Measurements from ENCODE around the gene NR1H2. TPM values are rescaled to one million over a fixed set of nuclear protein-coding genes. Genes with fewer than 3 reads are reported as not detected.

The NR1H2 gene
- total and polyA plus RNA-seq, 4 donors, result 30.4 to 58.1 (median 33.7) TPM

- Histone ChIP-seq H3K36me3 (ENCODE audit: control insufficient read depth in 4 of 4, insufficient read depth in 3 of 4, low read depth in 1 of 4, low read length in 3 of 4) (peaks cover 13 to 44% (median 26%) of the 10 kb centered on the region in 4 donors), H3K27me3 (ENCODE audit: control insufficient read depth in 4 of 4, insufficient read depth in 4 of 4, low read length in 3 of 4) (no peaks in the 10 kb centered on the region), H3K4me3 (ENCODE audit: low read depth in 1 of 3, low read length in 3 of 3) (peak overlapping the region in 1 of 3 donors; percentile 75), H3K9ac (ENCODE audit: low read depth in 1 of 2, low read length in 2 of 2) (no peak overlapping the region), H3K27ac (ENCODE audit: low read depth in 1 of 2, low read length in 2 of 2) (no peak overlapping the region), H3K9me3 (ENCODE audit: control insufficient read depth in 4 of 4, low read length in 3 of 4) (no peaks in the 10 kb centered on the region), H3K4me1 (ENCODE audit: control insufficient read depth in 4 of 4, insufficient read depth in 4 of 4, low read length in 3 of 4) (peaks cover 0 to 3% (median 0%) of the 10 kb centered on the region in 4 donors)
- DNase-seq (ENCODE audit: low spot score), result peak; percentile 87
- TF ChIP-seq JUND (IDR thresholded peaks at IDR 0.05) (no peak), HNF4A (conservative IDR thresholded peaks at IDR 0.05) (no peak), GABPA (IDR thresholded peaks at IDR 0.05 in 1 of 2, conservative IDR thresholded peaks at IDR 0.05 in 1 of 2) (no peak), MAX (IDR thresholded peaks at IDR 0.05) (no peak), RXRA (IDR thresholded peaks at IDR 0.05) (no peak), SP1 (IDR thresholded peaks at IDR 0.05) (no peak), HNF4G (IDR thresholded peaks at IDR 0.05) (no peak), FOXA1 (IDR thresholded peaks at IDR 0.05) (no peak), EGR1 (IDR thresholded peaks at IDR 0.05; ENCODE audit: low read depth in 2 of 2) (no peak), YY1 (IDR thresholded peaks at IDR 0.05) (no peak), CTCF (IDR thresholded peaks at IDR 0.05; ENCODE audit: low read depth, low read length, missing input control) (no peak), RAD21 (IDR thresholded peaks at IDR 0.05) (no peak), REST (IDR thresholded peaks at IDR 0.05) (no peak), ATF3 (IDR thresholded peaks at IDR 0.05) (no peak)
- 56% methylated on average over 7 of the region's 7 CpGs for WGBS
These were observed 799 bp downstream of the NR1H2 start for GRCh38 chr19:50377051-50377461.

- Histone ChIP-seq H3K27ac (ENCODE audit: low read depth in 1 of 2, low read length in 2 of 2) (no peak overlapping the region), H3K36me3 (ENCODE audit: control insufficient read depth in 4 of 4, insufficient read depth in 3 of 4, low read depth in 1 of 4, low read length in 3 of 4) (peaks cover 15 to 49% (median 26%) of the 10 kb centered on the region in 4 donors), H3K4me3 (ENCODE audit: low read depth in 1 of 3, low read length in 3 of 3) (no peak overlapping the region), H3K9me3 (ENCODE audit: control insufficient read depth in 4 of 4, low read length in 3 of 4) (no peaks in the 10 kb centered on the region), H3K9ac (ENCODE audit: low read depth in 1 of 2, low read length in 2 of 2) (no peak overlapping the region), H3K4me1 (ENCODE audit: control insufficient read depth in 4 of 4, insufficient read depth in 4 of 4, low read length in 3 of 4) (peaks cover 0 to 3% (median 0%) of the 10 kb centered on the region in 4 donors), H3K27me3 (ENCODE audit: control insufficient read depth in 4 of 4, insufficient read depth in 4 of 4, low read length in 3 of 4) (no peaks in the 10 kb centered on the region)
- WGBS, result 84% methylated on average over 9 of the region's 9 CpGs
- TF ChIP-seq HNF4G (IDR thresholded peaks at IDR 0.05) (no peak), RAD21 (IDR thresholded peaks at IDR 0.05) (no peak), ATF3 (IDR thresholded peaks at IDR 0.05) (no peak), JUND (IDR thresholded peaks at IDR 0.05) (no peak), YY1 (IDR thresholded peaks at IDR 0.05) (no peak), HNF4A (conservative IDR thresholded peaks at IDR 0.05) (no peak), FOXA2 (IDR thresholded peaks at IDR 0.05) (no peak)
- peak; percentile 67 for DNase-seq (ENCODE audit: low spot score)
These were observed 1.3 kb downstream of the NR1H2 start for GRCh38 chr19:50377517-50377916.
